WERI-Rb-1 (cell line): ENCODE results near the gene NEUROD1.

Experiments used
- DNase-seq: peaks from one replicate; pipeline ENCODE4 v3.0.0-alpha.2; 2020
- H3K27ac ChIP-seq: fragments of 250-450 bp; sonication (Bioruptor Pico); 2 replicates; pipeline ENCODE4 v1.5.1; 2020; ENCODE audit warnings: mild to moderate bottlenecking, moderate library complexity
- H3K27me3 ChIP-seq: fragments of 250-450 bp; sonication (Bioruptor Pico); 2 replicates; pipeline ENCODE4 v1.5.1; 2021; ENCODE audit warnings: mild to moderate bottlenecking, low read depth, moderate library complexity; ENCODE audit not compliant: insufficient read depth, severe bottlenecking
- H3K36me3 ChIP-seq: fragments of 250-450 bp; sonication (Bioruptor Pico); 2 replicates; pipeline ENCODE4 v1.5.1; 2020; ENCODE audit warnings: mild to moderate bottlenecking, moderate library complexity
- H3K4me3 ChIP-seq: 2 replicates; pipeline ENCODE4 v1.5.1; 2011; ENCODE audit warnings: low read depth, mild to moderate bottlenecking, control low read depth, low read length
- H3K9me3 ChIP-seq: fragments of 250-450 bp; sonication (Bioruptor Pico); 2 replicates; pipeline ENCODE4 v1.5.1; 2021; ENCODE audit warnings: mild to moderate bottlenecking, moderate library complexity; ENCODE audit not compliant: severe bottlenecking
- CTCF ChIP-seq: IDR thresholded peaks from 2 replicates; pipeline ENCODE4 v1.5.1; 2011; ENCODE audit warnings: low read depth, mild to moderate bottlenecking, control low read depth, inconsistent platforms, low read length

NEUROD1 gene

GRCh38 chr2:181698223-181698622 lies 17.9 kb upstream of the NEUROD1 start:
- H3K27ac ChIP-seq: no peak overlapping the region

GRCh38 chr2:181697571-181697970 lies 17.3 kb upstream of the NEUROD1 start:
- H3K9me3 ChIP-seq: peaks cover 2% of the 10 kb centered on the region
- no peak for DNase-seq
- no peak overlapping the region for H3K27ac ChIP-seq
- H3K4me3 ChIP-seq: no peak overlapping the region
- TF ChIP-seq CTCF: no peak
- H3K36me3 ChIP-seq: no peaks in the 10 kb centered on the region
- no peaks in the 10 kb centered on the region for H3K27me3 ChIP-seq

More at GRCh38 chr2:181698223-181698622, 17.9 kb upstream of the NEUROD1 start:
- Histone ChIP-seq H3K4me3 (no peak overlapping the region), H3K36me3 (no peaks in the 10 kb centered on the region), H3K9me3 (peaks cover 9% of the 10 kb centered on the region), H3K27me3 (no peaks in the 10 kb centered on the region)
- no peak for TF ChIP-seq CTCF
- DNase-seq: no peak

GRCh38 chr2:181697126-181697525 lies 16.8 kb upstream of the NEUROD1 start:
- no peaks in the 10 kb centered on the region for H3K9me3 ChIP-seq
- no peak for DNase-seq
- no peaks in the 10 kb centered on the region for H3K36me3 ChIP-seq
- H3K27ac ChIP-seq: no peak overlapping the region
- no peak for TF ChIP-seq CTCF
- no peaks in the 10 kb centered on the region for H3K27me3 ChIP-seq
- no peak overlapping the region for H3K4me3 ChIP-seq

GRCh38 chr2:181694271-181694670 lies 14.0 kb upstream of the NEUROD1 start:
- no peaks in the 10 kb centered on the region for H3K9me3 ChIP-seq
- DNase-seq: peak; percentile 63
- no peaks in the 10 kb centered on the region for H3K36me3 ChIP-seq
- no peaks in the 10 kb centered on the region for H3K27me3 ChIP-seq
- TF ChIP-seq CTCF: no peak
- peak overlapping the region; percentile 80 for H3K27ac ChIP-seq
- peak overlapping the region; percentile 45 for H3K4me3 ChIP-seq

GRCh38 chr2:181690860-181691259 lies 10.5 kb upstream of the NEUROD1 start:
- no peaks in the 10 kb centered on the region for H3K9me3 ChIP-seq

More at GRCh38 chr2:181690860-181691259, 10.5 kb upstream of the NEUROD1 start:
- Histone ChIP-seq H3K27me3 (no peaks in the 10 kb centered on the region), H3K27ac (no peak overlapping the region), H3K4me3 (no peak overlapping the region), H3K36me3 (no peaks in the 10 kb centered on the region)
- no peak for DNase-seq
- TF ChIP-seq CTCF: no peak
